Adipocyte (in vitro differentiated cells): ENCODE measurements around the gene SPATA31C1.

Experiments
- DNase-seq: peaks from one replicate; pipeline ENCODE4 v3.0.0-alpha.2; 2015; ENCODE audit warnings: low read depth
- H3K27me3 ChIP-seq: replicated peaks from 2 replicates; pipeline ENCODE4 v1.7.0; 2013; ENCODE audit warnings: mild to moderate bottlenecking, low read length, moderate library complexity; ENCODE audit not compliant: control insufficient read depth, insufficient read depth
- H3K36me3 ChIP-seq: 2 replicates; pipeline ENCODE4 v1.7.0; 2013; ENCODE audit warnings: low read length, mild to moderate bottlenecking, moderate library complexity; ENCODE audit not compliant: control insufficient read depth, insufficient read depth, severe bottlenecking
- H3K4me1 ChIP-seq: 2 replicates; pipeline ENCODE4 v1.7.0; 2013; ENCODE audit warnings: mild to moderate bottlenecking, low read length, moderate library complexity; ENCODE audit not compliant: control insufficient read depth, insufficient read depth
- H3K4me3 ChIP-seq: 2 replicates; pipeline ENCODE4 v1.7.0; 2013; ENCODE audit warnings: mild to moderate bottlenecking, low read length, moderate library complexity
- H3K9ac ChIP-seq: 2 replicates; pipeline ENCODE4 v1.7.0; 2013; ENCODE audit warnings: mild to moderate bottlenecking, low read length, moderate library complexity
- H3K9me3 ChIP-seq: 2 replicates; pipeline ENCODE4 v1.7.0; 2013; ENCODE audit warnings: mild to moderate bottlenecking, low read length, moderate library complexity; ENCODE audit not compliant: control insufficient read depth

The SPATA31C1 gene

DNA sequence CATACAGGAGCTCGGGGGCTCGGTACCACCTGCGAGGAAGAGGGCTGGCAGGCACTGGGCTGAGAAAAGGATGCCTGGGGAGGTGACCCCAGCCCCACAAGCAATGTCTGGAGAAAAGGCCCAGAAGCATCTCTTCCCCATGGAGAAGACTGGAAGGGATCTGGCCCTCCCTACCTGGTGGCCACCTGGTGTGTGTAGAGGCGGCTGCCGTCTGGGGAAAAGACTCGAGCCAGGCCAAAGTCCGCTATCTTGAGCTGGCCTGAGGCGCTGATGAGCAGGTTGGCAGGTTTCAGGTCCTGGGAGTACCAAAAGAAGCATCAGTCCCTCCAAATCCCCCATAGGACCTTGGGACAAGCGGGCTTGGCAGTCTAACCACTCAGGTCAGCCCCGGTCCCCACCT, 52.8 kb downstream of the SPATA31C1 start:
- DNase-seq, result no peak
- H3K4me3 ChIP-seq, result no peak overlapping the region
- H3K9ac ChIP-seq, result no peak overlapping the region
- peaks cover 10% of the 10 kb centered on the region for H3K4me1 ChIP-seq
- H3K36me3 ChIP-seq, result peaks cover 11% of the 10 kb centered on the region
- no peaks in the 10 kb centered on the region for H3K27me3 ChIP-seq
- no peaks in the 10 kb centered on the region for H3K9me3 ChIP-seq

DNA sequence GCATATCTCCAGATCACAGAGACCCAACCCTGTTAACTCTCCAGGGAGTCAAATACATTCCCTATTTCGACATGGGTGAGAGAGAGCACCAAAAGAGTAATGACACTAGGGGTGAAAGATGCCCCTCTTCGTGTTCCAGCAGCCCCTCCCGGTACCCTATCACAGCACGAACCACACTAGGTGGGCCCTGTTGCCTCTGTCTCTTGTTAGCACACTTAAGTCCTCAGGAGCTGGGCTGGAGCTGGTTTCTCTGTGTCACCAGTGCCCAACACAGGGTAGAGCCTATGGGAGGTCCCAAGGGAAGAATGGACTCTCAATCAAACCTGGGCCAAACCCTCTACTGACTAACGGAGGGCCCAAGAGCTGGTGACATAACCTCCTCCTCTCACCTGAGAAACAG, 55.4 kb downstream of the SPATA31C1 start:
- peaks cover 2% of the 10 kb centered on the region for H3K36me3 ChIP-seq
- H3K4me1 ChIP-seq, result peaks cover 10% of the 10 kb centered on the region
- DNase-seq, result no peak
- no peaks in the 10 kb centered on the region for H3K9me3 ChIP-seq
- H3K9ac ChIP-seq, result no peak overlapping the region
- no peaks in the 10 kb centered on the region for H3K27me3 ChIP-seq
- no peak overlapping the region for H3K4me3 ChIP-seq
